ENCODE results near the gene CRB3.

The CRB3 gene

DNA sequence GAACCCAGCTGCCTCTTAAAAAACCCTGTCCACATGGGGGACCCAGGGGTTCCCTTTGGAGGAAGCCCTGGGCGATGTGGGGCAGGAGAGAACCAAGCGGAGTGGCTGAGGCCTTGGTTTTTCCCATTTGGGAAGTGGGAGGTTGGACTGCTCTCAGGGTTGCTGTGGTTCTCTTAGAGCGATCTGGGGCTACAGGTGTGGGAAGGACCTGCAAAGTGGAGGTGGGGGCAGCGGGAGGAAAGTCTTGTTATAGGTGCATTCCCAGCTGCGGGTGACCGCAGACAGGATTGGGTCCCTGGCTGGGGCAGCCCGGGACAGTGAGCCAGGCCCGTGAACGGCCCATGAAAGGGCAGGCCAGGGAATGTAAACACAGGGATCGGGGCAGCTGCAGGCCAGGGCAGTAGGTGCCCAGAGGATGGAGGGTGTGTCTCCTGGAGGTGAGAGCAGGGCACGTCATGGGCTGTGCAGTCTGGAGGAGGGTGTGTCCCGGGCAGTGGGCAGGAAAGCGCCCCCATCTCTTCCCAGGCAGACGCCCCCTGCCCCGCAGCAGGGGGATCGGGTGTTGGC lies 5.3 kb upstream of the CRB3 start:
- Histone ChIP-seq H3K4me3 (replicated peaks; ENCODE audit: insufficient read depth, low read length) (peak overlapping the region; percentile 70), H3K27ac (replicated peaks) (no peak overlapping the region), H3K27me3 (ENCODE audit: insufficient read depth, poor library complexity, severe bottlenecking) (peaks cover 1% of the 10 kb centered on the region)
- no peak for DNase-seq (ENCODE audit: low read depth in 1 of 2, low spot score in 1 of 2)
- TF ChIP-seq POLR2AphosphoS5 (IDR thresholded peaks at IDR 0.05; ENCODE audit: low read depth) (no peak), GABPA (IDR thresholded peaks at IDR 0.05; ENCODE audit: low read depth) (no peak), SPI1 (IDR thresholded peaks at IDR 0.05; ENCODE audit: borderline replicate concordance, low read depth) (no peak), CTCF (IDR thresholded peaks at IDR 0.05; ENCODE audit: insufficient read depth, low read length) (no peak)
- TF ChIP-seq, protein P1, sequence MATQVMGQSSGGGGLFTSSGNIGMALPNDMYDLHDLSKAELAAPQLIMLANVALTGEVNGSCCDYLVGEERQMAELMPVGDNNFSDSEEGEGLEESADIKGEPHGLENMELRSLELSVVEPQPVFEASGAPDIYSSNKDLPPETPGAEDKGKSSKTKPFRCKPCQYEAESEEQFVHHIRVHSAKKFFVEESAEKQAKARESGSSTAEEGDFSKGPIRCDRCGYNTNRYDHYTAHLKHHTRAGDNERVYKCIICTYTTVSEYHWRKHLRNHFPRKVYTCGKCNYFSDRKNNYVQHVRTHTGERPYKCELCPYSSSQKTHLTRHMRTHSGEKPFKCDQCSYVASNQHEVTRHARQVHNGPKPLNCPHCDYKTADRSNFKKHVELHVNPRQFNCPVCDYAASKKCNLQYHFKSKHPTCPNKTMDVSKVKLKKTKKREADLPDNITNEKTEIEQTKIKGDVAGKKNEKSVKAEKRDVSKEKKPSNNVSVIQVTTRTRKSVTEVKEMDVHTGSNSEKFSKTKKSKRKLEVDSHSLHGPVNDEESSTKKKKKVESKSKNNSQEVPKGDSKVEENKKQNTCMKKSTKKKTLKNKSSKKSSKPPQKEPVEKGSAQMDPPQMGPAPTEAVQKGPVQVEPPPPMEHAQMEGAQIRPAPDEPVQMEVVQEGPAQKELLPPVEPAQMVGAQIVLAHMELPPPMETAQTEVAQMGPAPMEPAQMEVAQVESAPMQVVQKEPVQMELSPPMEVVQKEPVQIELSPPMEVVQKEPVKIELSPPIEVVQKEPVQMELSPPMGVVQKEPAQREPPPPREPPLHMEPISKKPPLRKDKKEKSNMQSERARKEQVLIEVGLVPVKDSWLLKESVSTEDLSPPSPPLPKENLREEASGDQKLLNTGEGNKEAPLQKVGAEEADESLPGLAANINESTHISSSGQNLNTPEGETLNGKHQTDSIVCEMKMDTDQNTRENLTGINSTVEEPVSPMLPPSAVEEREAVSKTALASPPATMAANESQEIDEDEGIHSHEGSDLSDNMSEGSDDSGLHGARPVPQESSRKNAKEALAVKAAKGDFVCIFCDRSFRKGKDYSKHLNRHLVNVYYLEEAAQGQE (IDR thresholded peaks at IDR 0.05; ENCODE audit: insufficient replicate concordance, low read depth), result no peak

DNA sequence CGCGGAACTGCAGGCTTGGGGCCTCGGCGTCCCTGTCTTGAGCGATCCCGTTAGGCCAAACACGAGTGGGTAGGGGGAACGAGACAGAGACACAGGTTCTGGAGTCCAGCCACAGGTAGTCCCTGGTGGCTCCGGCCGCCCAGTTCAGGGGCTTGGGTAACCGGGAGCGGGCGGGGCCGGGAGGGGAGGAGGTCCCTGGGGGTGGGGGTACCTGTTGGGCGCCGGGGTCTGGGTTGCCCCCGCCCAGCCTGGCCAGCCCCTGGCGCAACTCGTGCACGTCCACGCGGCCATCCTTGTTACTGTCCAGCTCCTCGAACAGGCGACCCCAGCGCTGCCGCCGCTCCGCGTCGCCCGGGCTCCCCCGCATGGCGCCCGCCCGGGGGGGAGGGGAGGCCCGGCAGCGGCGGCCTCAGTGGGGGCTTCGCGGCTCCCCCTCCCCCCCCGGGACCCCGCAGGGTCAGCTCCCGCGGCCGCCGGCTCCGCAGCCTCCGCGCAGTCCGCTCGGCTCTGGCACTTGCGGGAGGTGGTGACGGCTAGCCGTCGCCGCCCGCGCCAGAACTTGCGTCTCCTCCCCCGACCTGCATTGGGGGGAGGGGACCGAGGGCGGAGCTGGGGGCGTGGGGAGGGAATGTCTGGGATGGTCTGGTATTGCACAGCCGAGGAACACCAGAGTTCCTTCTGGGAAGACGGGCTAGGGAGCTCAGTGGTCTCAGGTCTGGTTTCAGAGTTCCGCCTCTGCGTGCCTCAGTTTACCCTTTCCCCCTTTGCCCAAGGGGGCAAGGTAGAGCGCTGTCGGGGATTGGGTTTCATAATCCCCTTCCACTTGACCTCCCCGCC lies 4.6 kb upstream of the CRB3 start, which contains the start of gene SLC25A23:
Gene SLC25A23, minus strand, starts transcription at position 531 of the 837 bp plus-strand sequence. Its CDS starts 164 bp downstream, at position 367.
- TF ChIP-seq GABPA (IDR thresholded peaks at IDR 0.05; ENCODE audit: low read depth) (no peak), POLR2AphosphoS5 (IDR thresholded peaks at IDR 0.05; ENCODE audit: low read depth) (no peak), CTCF (IDR thresholded peaks at IDR 0.05; ENCODE audit: insufficient read depth, low read length) (no peak), SPI1 (IDR thresholded peaks at IDR 0.05; ENCODE audit: borderline replicate concordance, low read depth) (no peak)
- TF ChIP-seq, protein P1 (IDR thresholded peaks at IDR 0.05; ENCODE audit: insufficient replicate concordance, low read depth), result no peak
- Histone ChIP-seq H3K4me3 (replicated peaks; ENCODE audit: insufficient read depth, low read length) (peak within 1 kb of the TSS; percentile 70), H3K27ac (replicated peaks) (peak within 1 kb of the TSS; percentile 61), H3K27me3 (ENCODE audit: insufficient read depth, poor library complexity, severe bottlenecking) (peaks cover 8% of the 10 kb centered on the region)
- peak; percentile 40 to 60 for DNase-seq (ENCODE audit: low read depth in 1 of 2, low spot score in 1 of 2)

DNA sequence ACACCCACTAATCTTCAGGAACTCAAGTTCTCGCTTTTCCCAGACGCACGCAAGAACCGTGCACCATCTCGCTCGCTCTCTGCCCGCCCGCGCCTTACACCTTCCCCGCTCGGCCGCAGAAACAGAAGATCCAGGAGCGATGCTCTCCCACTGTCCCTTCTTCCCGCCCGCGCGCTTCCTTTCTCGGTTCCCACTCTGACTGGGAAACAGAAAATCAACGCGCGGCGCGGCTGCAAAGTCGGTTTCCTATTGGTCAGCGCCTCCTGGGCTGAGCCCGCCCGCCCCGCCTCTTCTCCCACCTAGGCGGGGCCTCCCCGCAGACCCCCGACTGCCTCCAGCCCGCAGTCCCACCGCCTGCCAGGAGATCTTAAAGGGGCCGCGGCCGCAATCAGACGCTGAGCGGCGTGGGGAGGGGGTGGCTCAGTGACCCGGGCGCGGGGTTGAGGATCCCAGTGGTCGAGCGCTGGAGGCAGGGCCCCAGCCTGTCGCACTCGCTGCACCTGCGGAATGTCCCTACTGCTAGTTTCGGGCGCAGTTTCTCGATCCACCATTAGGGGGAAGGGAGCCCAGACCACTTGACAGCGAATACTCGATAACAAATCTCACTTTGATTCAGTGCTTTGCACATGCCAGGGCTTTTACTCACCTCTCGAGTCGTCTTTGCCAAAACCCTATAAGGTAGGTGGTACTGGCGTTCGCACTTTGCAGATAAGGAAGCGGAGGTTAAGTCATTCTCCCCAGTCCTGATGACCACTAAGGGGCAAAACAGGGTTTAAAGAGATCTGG lies 3.8 kb upstream of the CRB3 start:
- Histone ChIP-seq H3K27me3 (ENCODE audit: insufficient read depth, poor library complexity, severe bottlenecking) (peaks cover 11% of the 10 kb centered on the region), H3K27ac (replicated peaks) (peak overlapping the region; percentile 61), H3K4me3 (replicated peaks; ENCODE audit: insufficient read depth, low read length) (peak overlapping the region; percentile 70)
- no peak for TF ChIP-seq GABPA (IDR thresholded peaks at IDR 0.05; ENCODE audit: low read depth)
- TF ChIP-seq, protein P1 (IDR thresholded peaks at IDR 0.05; ENCODE audit: insufficient replicate concordance, low read depth), result no peak
- peak; percentile 55 for TF ChIP-seq CTCF (IDR thresholded peaks at IDR 0.05; ENCODE audit: insufficient read depth, low read length)
- no peak for TF ChIP-seq POLR2AphosphoS5 (IDR thresholded peaks at IDR 0.05; ENCODE audit: low read depth)
- TF ChIP-seq SPI1 (IDR thresholded peaks at IDR 0.05; ENCODE audit: borderline replicate concordance, low read depth), result peak; percentile 48; the same call in 1 of the 2 replicates
- peak; percentile 90 to 99 for DNase-seq (ENCODE audit: low read depth in 1 of 2, low spot score in 1 of 2)

All from HL-60 (cell line).